CD14-positive monocyte (primary cell): ENCODE measurements around the gene MTARC2. TPM values are rescaled to one million over a fixed set of nuclear protein-coding genes. Genes with fewer than 3 reads are reported as not detected.

Source experiments
- DNase-seq, 3 donors: peaks; one replicate each; pipeline ENCODE4 v3.0.0-alpha.2; 2011 to 2022
- H2AFZ ChIP-seq: 2 replicates; pipeline ENCODE4 v1.6.0; 2012; ENCODE audit warnings: mild to moderate bottlenecking, low read depth, low read length, inconsistent platforms; ENCODE audit not compliant: insufficient read depth, poor library complexity, severe bottlenecking
- H3K27ac ChIP-seq, 2 donors: 1 replicate in 1 of 2; 2 replicates in 1 of 2; pipeline ENCODE4 v1.5.1; 2012 to 2013; ENCODE audit warnings: low read length in 2 of 2, control low read depth in 1 of 2, inconsistent platforms in 1 of 2, low read depth in 1 of 2, mild to moderate bottlenecking in 1 of 2
- H3K27me3 ChIP-seq, 2 donors: one replicate each; pipeline versions ENCODE4 v1.6.0 to v1.6.1; 2011 to 2013; ENCODE audit warnings: low read length in 2 of 2; ENCODE audit not compliant: control insufficient read depth in 2 of 2, insufficient read depth in 2 of 2
- H3K36me3 ChIP-seq, 2 donors: replicated peaks in 1 of 2; 1 replicate in 1 of 2; 2 replicates in 1 of 2; pipeline versions ENCODE4 v1.5.1 to v1.6.1; 2012 to 2013; ENCODE audit warnings: low read length in 2 of 2, control low read depth in 1 of 2, inconsistent platforms in 1 of 2, mild to moderate bottlenecking in 1 of 2; ENCODE audit not compliant: insufficient read depth in 2 of 2, control insufficient read depth in 1 of 2
- H3K4me1 ChIP-seq, 2 donors: 1 replicate in 1 of 2; 2 replicates in 1 of 2; pipeline versions ENCODE4 v1.5.1 to v1.6.1; 2012 to 2013; ENCODE audit warnings: low read length in 2 of 2, control low read depth in 1 of 2, inconsistent platforms in 1 of 2, mild to moderate bottlenecking in 1 of 2, moderate library complexity in 1 of 2; ENCODE audit not compliant: insufficient read depth in 2 of 2, control insufficient read depth in 1 of 2
- H3K4me2 ChIP-seq: replicated peaks from 2 replicates; pipeline ENCODE3; 2012; ENCODE audit warnings: low read length, moderate library complexity, mild to moderate bottlenecking; ENCODE audit not compliant: poor library complexity, severe bottlenecking; ENCODE audit errors: extremely low read depth
- H3K4me3 ChIP-seq, 3 experiments: fragments of 200-600 bp in 1 of 3; sonication (generic) in 1 of 3; replicated peaks in 1 of 3; 1 replicate in 2 of 3; 2 replicates in 1 of 3; pipeline ENCODE4 v1.5.1; 2011 to 2013; ENCODE audit warnings: low read length in 3 of 3, mild to moderate bottlenecking in 3 of 3, control low read depth in 2 of 3, low read depth in 2 of 3, inconsistent platforms in 1 of 3, moderate library complexity in 1 of 3
- H3K79me2 ChIP-seq: 2 replicates; pipeline ENCODE4 v1.6.0; 2012; ENCODE audit warnings: mild to moderate bottlenecking, control low read depth, inconsistent platforms, low read length, moderate library complexity; ENCODE audit not compliant: insufficient read depth
- H3K9ac ChIP-seq: 2 replicates; pipeline ENCODE4 v1.6.0; 2017; ENCODE audit warnings: low read length, mild to moderate bottlenecking; ENCODE audit not compliant: insufficient read depth, poor library complexity, severe bottlenecking
- H3K9me3 ChIP-seq, 2 donors: replicated peaks in 1 of 2; 1 replicate in 1 of 2; 2 replicates in 1 of 2; pipeline versions ENCODE4 v1.5.1 to v1.6.1; 2012 to 2013; ENCODE audit warnings: low read length in 2 of 2, control low read depth in 1 of 2; ENCODE audit not compliant: control insufficient read depth in 1 of 2, insufficient read depth in 1 of 2
- H4K20me1 ChIP-seq: 2 replicates; pipeline ENCODE4 v1.6.0; 2012; ENCODE audit warnings: mild to moderate bottlenecking, low read length, control low read depth, moderate library complexity; ENCODE audit not compliant: insufficient read depth
- H3K27ac Mint-ChIP-seq, 7 donors: one replicate each; pipeline ENCODE4 v1.8.0; 2020; ENCODE audit warnings: mild to moderate bottlenecking in 7 of 7, mixed read lengths in 7 of 7, moderate library complexity in 6 of 7, inconsistent platforms in 2 of 7
- H3K27me3 Mint-ChIP-seq, 3 donors: one replicate each; pipeline ENCODE4 v1.8.0; 2021 to 2022; ENCODE audit warnings: low read depth in 3 of 3, mild to moderate bottlenecking in 3 of 3, mixed read lengths in 3 of 3, moderate library complexity in 3 of 3, inconsistent platforms in 1 of 3
- H3K36me3 Mint-ChIP-seq, 2 donors: one replicate each; pipeline ENCODE4 v1.8.0; 2020; ENCODE audit warnings: mixed read lengths in 2 of 2, inconsistent platforms in 1 of 2, mild to moderate bottlenecking in 1 of 2
- H3K4me1 Mint-ChIP-seq: one replicate; pipeline ENCODE4 v1.8.0; 2020; ENCODE audit warnings: mild to moderate bottlenecking, mixed read lengths
- H3K4me3 Mint-ChIP-seq, 2 donors: one replicate each; pipeline ENCODE4 v1.8.0; 2020; ENCODE audit warnings: mild to moderate bottlenecking in 2 of 2, mixed read lengths in 2 of 2, moderate library complexity in 1 of 2
- H3K9me3 Mint-ChIP-seq, 7 donors: one replicate each; pipeline ENCODE4 v1.8.0; 2020 to 2022; ENCODE audit warnings: mixed read lengths in 7 of 7, mild to moderate bottlenecking in 6 of 7, moderate library complexity in 6 of 7, inconsistent platforms in 2 of 7
- WGBS: methylation state at CpG from one replicate; pipeline ENCODE4 v1.1.5; 2013; ENCODE audit warnings: missing lambda C conversion rate; ENCODE audit not compliant: insufficient coverage; 5-methylcytosine and 5-hydroxymethylcytosine counted together
- intact Hi-C, 2 donors: fragments of 100-400 bp; cut with micrococcal nuclease; formaldehyde crosslinking; loops; one replicate each; pipeline versions ENCODE4 v1.15.0 to v1.15.1; 2023
- polyA plus RNA-seq, 3 donors: library from polyadenylated mRNA; depleted of rRNA in 1 of 3; unstranded in 2 of 3; stranded (reverse) in 1 of 3; fragments of 300-500 nt in 2 of 3; fragments of >200 nt in 1 of 3; fragmentation: Illumina TruSeq in 2 of 3; gene quantifications; 1 replicate in 2 of 3; 2 replicates in 1 of 3; pipeline ENCODE4 v1.2.3, GENCODE V29; 2012 to 2021
- TF ChIP-seq, protein P1 (sequence below): fragments of 200-600 bp; IDR thresholded peaks from one replicate; pipeline ENCODE4 v1.8.0; 2022; ENCODE audit warnings: antibody characterized with exemption, mild to moderate bottlenecking

Gene MTARC2
- polyA plus RNA-seq, 3 donors: 0.29 to 0.81 (median 0.56) TPM

DNA sequence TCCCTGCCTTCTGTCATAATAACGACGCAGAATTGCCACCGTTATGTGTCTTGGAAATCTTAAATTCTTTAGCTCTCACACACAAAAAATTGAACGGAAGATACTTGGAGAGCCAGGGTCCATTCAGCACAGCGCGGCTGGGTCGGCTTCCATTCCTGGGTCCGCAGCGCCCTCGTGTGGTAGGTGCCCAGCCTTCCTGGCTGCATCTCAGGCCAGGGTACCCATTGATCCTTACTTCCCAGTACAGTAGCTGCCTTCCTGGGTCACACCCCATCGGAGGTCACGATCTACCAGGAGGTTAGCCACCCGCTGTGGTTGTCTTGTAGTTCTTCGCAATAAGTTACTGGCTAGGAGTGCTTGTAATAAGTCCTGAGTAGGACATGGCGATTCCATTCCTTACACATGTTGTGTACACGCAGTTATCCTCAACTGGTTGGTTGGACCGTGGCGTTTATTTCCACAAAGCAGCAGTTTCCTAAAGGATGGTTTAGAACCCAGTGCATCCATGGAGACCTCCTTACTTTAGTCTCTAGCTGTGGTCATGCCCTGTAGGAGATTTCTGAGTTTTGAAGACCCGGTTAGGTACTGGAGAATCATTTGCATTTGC lies 28.7 kb downstream of the MTARC2 start:
- TF ChIP-seq, protein P1, sequence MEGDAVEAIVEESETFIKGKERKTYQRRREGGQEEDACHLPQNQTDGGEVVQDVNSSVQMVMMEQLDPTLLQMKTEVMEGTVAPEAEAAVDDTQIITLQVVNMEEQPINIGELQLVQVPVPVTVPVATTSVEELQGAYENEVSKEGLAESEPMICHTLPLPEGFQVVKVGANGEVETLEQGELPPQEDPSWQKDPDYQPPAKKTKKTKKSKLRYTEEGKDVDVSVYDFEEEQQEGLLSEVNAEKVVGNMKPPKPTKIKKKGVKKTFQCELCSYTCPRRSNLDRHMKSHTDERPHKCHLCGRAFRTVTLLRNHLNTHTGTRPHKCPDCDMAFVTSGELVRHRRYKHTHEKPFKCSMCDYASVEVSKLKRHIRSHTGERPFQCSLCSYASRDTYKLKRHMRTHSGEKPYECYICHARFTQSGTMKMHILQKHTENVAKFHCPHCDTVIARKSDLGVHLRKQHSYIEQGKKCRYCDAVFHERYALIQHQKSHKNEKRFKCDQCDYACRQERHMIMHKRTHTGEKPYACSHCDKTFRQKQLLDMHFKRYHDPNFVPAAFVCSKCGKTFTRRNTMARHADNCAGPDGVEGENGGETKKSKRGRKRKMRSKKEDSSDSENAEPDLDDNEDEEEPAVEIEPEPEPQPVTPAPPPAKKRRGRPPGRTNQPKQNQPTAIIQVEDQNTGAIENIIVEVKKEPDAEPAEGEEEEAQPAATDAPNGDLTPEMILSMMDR: peak; percentile 94
- peaks cover 32% of the 10 kb centered on the region for H3K4me1 Mint-ChIP-seq
- H3K36me3 ChIP-seq: no peaks in the 10 kb centered on the region
- no peak overlapping the region for H3K27ac ChIP-seq
- H3K27me3 Mint-ChIP-seq: peaks cover 0 to 5% (median 0%) of the 10 kb centered on the region in 3 donors
- peak overlapping the region; percentile 35 for H2AFZ ChIP-seq
- no peak overlapping the region for H3K4me2 ChIP-seq
- H3K27ac Mint-ChIP-seq: peak overlapping the region in 4 of 7 donors; percentile 6 to 89 (median 82)
- no peak overlapping the region for H3K4me3 ChIP-seq
- no peaks in the 10 kb centered on the region for H3K27me3 ChIP-seq
- no peak overlapping the region for H3K9ac ChIP-seq
- intact Hi-C loops: loop anchor here (2.0 to 5.0 kb wide), 2 partner anchors 85 to 86 kb away; partner anchors contain the start of gene C1orf115 (in 2 of the 2)
- no peaks in the 10 kb centered on the region for H3K36me3 Mint-ChIP-seq
- no peaks in the 10 kb centered on the region for H3K9me3 ChIP-seq
- H3K4me1 ChIP-seq: peaks cover 26 to 29% of the 10 kb centered on the region in 2 donors
- no peak overlapping the region for H3K4me3 Mint-ChIP-seq
- no peaks in the 10 kb centered on the region for H3K79me2 ChIP-seq
- H4K20me1 ChIP-seq: no peaks in the 10 kb centered on the region
- no peaks in the 10 kb centered on the region for H3K9me3 Mint-ChIP-seq
- WGBS: 20% methylated on average over 12 of the region's 19 CpGs
- DNase-seq: peak; percentile 54 to 71 (median 67)

DNA sequence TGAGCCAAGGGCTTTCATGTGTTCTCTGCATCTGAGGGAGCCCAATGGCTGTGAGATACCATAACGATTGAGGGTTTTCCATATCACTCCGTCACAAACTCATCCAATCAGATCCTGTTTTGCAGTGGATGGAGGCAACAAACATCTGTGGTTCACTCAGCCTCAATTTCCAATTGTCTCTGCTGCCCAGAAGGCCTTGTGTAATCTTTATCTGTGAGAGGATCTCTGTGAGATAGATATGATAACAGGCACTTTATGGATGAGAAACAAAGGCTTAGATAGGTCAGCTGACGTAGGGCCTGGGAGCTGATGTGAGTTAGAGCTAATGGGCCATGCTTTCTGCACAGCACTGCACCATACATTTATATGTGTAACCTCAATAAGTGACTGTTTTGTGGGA lies 35.3 kb downstream of the MTARC2 start:
- Histone ChIP-seq H3K4me3 (no peak overlapping the region), H3K9ac (no peak overlapping the region), H3K27me3 (no peaks in the 10 kb centered on the region), H4K20me1 (no peaks in the 10 kb centered on the region), H3K79me2 (peaks cover 21% of the 10 kb centered on the region), H3K9me3 (no peaks in the 10 kb centered on the region), H2AFZ (no peak overlapping the region), H3K4me1 (peaks cover 35 to 39% of the 10 kb centered on the region in 2 donors), H3K4me2 (no peak overlapping the region), H3K27ac (no peak overlapping the region), H3K36me3 (no peaks in the 10 kb centered on the region)
- Mint-ChIP-seq H3K27me3 (peaks cover 0 to 5% (median 0%) of the 10 kb centered on the region in 3 donors), H3K4me1 (peaks cover 36% of the 10 kb centered on the region), H3K27ac (no peak overlapping the region), H3K9me3 (no peaks in the 10 kb centered on the region), H3K4me3 (no peak overlapping the region), H3K36me3 (peaks cover 0 to 1% of the 10 kb centered on the region in 2 donors)
- WGBS: no CpG with 5 or more reads among the region's 3 CpGs
- DNase-seq: no peak
- TF ChIP-seq, protein P1: no peak
- intact Hi-C loops: no loop called here
